OCI-LY7 (cell line): ENCODE data around the gene HIP1. TPM values are rescaled to one million over a fixed set of nuclear protein-coding genes. Genes with fewer than 3 reads are reported as not detected.

Experiments
- BruUV-seq: library from RNA; stranded (reverse); fragments of 400-500 nt; replicated peaks from 2 replicates; lab custom pipeline; 2021; lab: Mats Ljungman, UMichigan
- CTCF ChIA-PET: fragments of 300-600 bp; sonication (Branson Sonifier 250); formaldehyde crosslinking; loops from one replicate; lab custom pipeline; 2022; ENCODE audit warnings: antibody characterized with exemption; ENCODE audit not compliant: unreplicated experiment; lab: Charles Lee
- POLR2A ChIA-PET: fragments of 300-600 bp; sonication (Branson Sonifier 250); formaldehyde crosslinking; loops from one replicate; lab custom pipeline; 2022; ENCODE audit warnings: antibody characterized with exemption; lab: Charles Lee
- DNase-seq: peaks from one replicate; pipeline ENCODE4 v3.0.0-alpha.2; 2015; ENCODE audit warnings: low spot score
- H2AFZ ChIP-seq: fragments of 200-600 bp; sonication (generic), shearing (Covaris generic); 2 replicates; pipeline ENCODE4 v1.6.1; 2014; ENCODE audit warnings: mild to moderate bottlenecking, antibody characterized with exemption, low read length, moderate library complexity
- H3K27ac ChIP-seq: fragments of 200-600 bp; sonication (generic); 2 replicates; pipeline ENCODE4 v1.5.1; 2014; ENCODE audit warnings: mixed run types, low read depth, mild to moderate bottlenecking, moderate library complexity, low read length, inconsistent platforms; ENCODE audit not compliant: poor library complexity, severe bottlenecking
- H3K36me3 ChIP-seq: fragments of 200-600 bp; sonication (generic); 2 replicates; pipeline ENCODE4 v1.6.1; 2014; ENCODE audit warnings: mild to moderate bottlenecking, antibody characterized with exemption, low read length, moderate library complexity, mixed read lengths; ENCODE audit not compliant: insufficient read depth
- H3K4me1 ChIP-seq: fragments of 200-600 bp; sonication (generic); 2 replicates; pipeline ENCODE4 v1.5.1; 2014; ENCODE audit warnings: mild to moderate bottlenecking, low read length; ENCODE audit not compliant: insufficient read depth, poor library complexity, severe bottlenecking
- H3K4me2 ChIP-seq: fragments of 200-600 bp; sonication (generic); 2 replicates; pipeline ENCODE4 v1.6.1; 2014; ENCODE audit warnings: mild to moderate bottlenecking, low read length
- H3K4me3 ChIP-seq: fragments of 200-600 bp; sonication (generic); 2 replicates; pipeline ENCODE4 v1.5.1; 2014; ENCODE audit warnings: mild to moderate bottlenecking, low read depth, low read length; ENCODE audit not compliant: poor library complexity, severe bottlenecking
- H3K79me2 ChIP-seq: fragments of 200-600 bp; sonication (generic); 2 replicates; pipeline ENCODE4 v1.6.1; 2016; ENCODE audit warnings: low read depth, mild to moderate bottlenecking, low read length, moderate library complexity, mixed read lengths; ENCODE audit not compliant: insufficient read depth
- H3K9me2 ChIP-seq: fragments of 200-600 bp; sonication (generic); 2 replicates; pipeline ENCODE4 v1.6.1; 2016; ENCODE audit warnings: mild to moderate bottlenecking, low read length, mixed read lengths; ENCODE audit not compliant: insufficient read depth
- H3K9me3 ChIP-seq: fragments of 200-600 bp; sonication (generic); 2 replicates; pipeline ENCODE4 v1.6.1; 2014; ENCODE audit warnings: mild to moderate bottlenecking, mixed run types, low read length, mixed read lengths
- H4K20me1 ChIP-seq: fragments of 200-600 bp; sonication (generic); 2 replicates; pipeline ENCODE4 v1.6.1; 2014; ENCODE audit warnings: mild to moderate bottlenecking, antibody characterized with exemption, low read length, moderate library complexity, mixed read lengths; ENCODE audit not compliant: insufficient read depth
- CTCF ChIP-seq: fragments of 200-600 bp; sonication (generic); conservative IDR thresholded peaks from 2 replicates; pipeline ENCODE4 v1.5.1; 2014; ENCODE audit warnings: mild to moderate bottlenecking, antibody characterized with exemption, low read length, moderate library complexity, mixed read lengths
- EZH2phosphoT487 ChIP-seq: fragments of 200-600 bp; sonication (generic); IDR thresholded peaks from 2 replicates; pipeline ENCODE4 v1.6.1; 2018; ENCODE audit warnings: low read depth, borderline replicate concordance, mild to moderate bottlenecking, mixed run types, antibody characterized with exemption, low read length, moderate library complexity, mixed read lengths
- intact Hi-C: fragments of 100-400 bp; cut with micrococcal nuclease; formaldehyde crosslinking; loops from one replicate; pipeline ENCODE4 v1.10.0; 2022; ENCODE audit not compliant: unreplicated experiment
- total RNA-seq, 2 experiments: library from RNA; depleted of rRNA in 1 of 2; stranded (reverse); fragments of >200 nt in 1 of 2; shearing (Covaris generic) in 1 of 2; gene quantifications; 2 replicates each; pipeline ENCODE4 v1.2.3, GENCODE V29; 2014 to 2022

The HIP1 gene
- total RNA-seq, 2 experiments from 2014 or later, result 15.0 to 27.8 TPM

GRCh38 chr7:75617634-75618234 lies 121.0 kb downstream of the HIP1 start:
- peak; percentile 40 for DNase-seq
- no peaks in the 10 kb centered on the region for H4K20me1 ChIP-seq
- no peaks in the 10 kb centered on the region for H3K36me3 ChIP-seq
- H3K9me3 ChIP-seq, result 0 out of 2 replicates have a peak, but pooled peaks cover 6% of the 10 kb centered on the region
- no TSS peak for BruUV-seq
- no peak for TF ChIP-seq EZH2phosphoT487
- H2AFZ ChIP-seq, result no peak overlapping the region
- peak overlapping the region; percentile 66 for H3K4me2 ChIP-seq
- CTCF ChIA-PET, result interaction anchor here (0.5 to 1.0 kb wide), 3 partner anchors 9 to 90 kb away, joined by 3 read pairs; no protein-coding TSS in a partner anchor
- intact Hi-C loops, result no loop called here
- no peak overlapping the region for H3K4me3 ChIP-seq
- peak overlapping the region; percentile 76 for H3K27ac ChIP-seq
- H3K9me2 ChIP-seq, result no peaks in the 10 kb centered on the region
- POLR2A ChIA-PET, result interaction anchor here (0.6 kb wide), 2 partner anchors 18 to 79 kb away, joined by 3 to 4 read pairs; no protein-coding TSS in a partner anchor
- no peaks in the 10 kb centered on the region for H3K79me2 ChIP-seq
- H3K4me1 ChIP-seq, result peaks cover 65% of the 10 kb centered on the region

GRCh38 chr7:75616421-75617167 lies 122.1 kb downstream of the HIP1 start:
- no peak overlapping the region for H3K4me3 ChIP-seq
- no peak for DNase-seq
- TF ChIP-seq EZH2phosphoT487 (no peak), CTCF (no peak)
- H3K79me2 ChIP-seq, result no peaks in the 10 kb centered on the region
- no peak overlapping the region for H2AFZ ChIP-seq
- no peaks in the 10 kb centered on the region for H3K36me3 ChIP-seq
- BruUV-seq, result no TSS peak
- CTCF ChIA-PET, result interaction anchor here (1.2 kb wide), 1 partner anchor 145 kb away, joined by 3 read pairs; no protein-coding TSS in a partner anchor
- H3K4me2 ChIP-seq, result no peak overlapping the region
- no peaks in the 10 kb centered on the region for H4K20me1 ChIP-seq
- H3K4me1 ChIP-seq, result peaks cover 61% of the 10 kb centered on the region
- intact Hi-C loops, result no loop called here
- no peaks in the 10 kb centered on the region for H3K9me2 ChIP-seq
- POLR2A ChIA-PET, result interaction anchor here (0.6 to 0.9 kb wide), 3 partner anchors 20 to 184 kb away, joined by 3 to 4 read pairs (median 3); no protein-coding TSS in a partner anchor
- 0 out of 2 replicates have a peak, but pooled peaks cover 2% of the 10 kb centered on the region for H3K9me3 ChIP-seq
- no peak overlapping the region for H3K27ac ChIP-seq

- Histone ChIP-seq H3K9me2 (no peaks in the 10 kb centered on the region), H3K27ac (no peak overlapping the region), H3K4me1 (peaks cover 39% of the 10 kb centered on the region), H3K79me2 (no peaks in the 10 kb centered on the region), H4K20me1 (no peaks in the 10 kb centered on the region), H3K9me3 (no peaks in the 10 kb centered on the region), H3K4me2 (no peak overlapping the region), H2AFZ (no peak overlapping the region), H3K4me3 (no peak overlapping the region), H3K36me3 (no peaks in the 10 kb centered on the region)
- BruUV-seq, result no TSS peak
- ChIA-PET CTCF (no interaction called here), POLR2A (no interaction called here)
- DNase-seq, result no peak
- intact Hi-C loops, result loop anchor here (5.0 kb wide), 1 partner anchor 153 kb away; no protein-coding TSS in a partner anchor
- TF ChIP-seq CTCF (no peak), EZH2phosphoT487 (no peak)
Observed at GRCh38 chr7:75614401-75614800, 124.3 kb downstream of the HIP1 start.
